SKM-1 treated with dmso at 0.1 percent for 144 hours (cell line): Measurements from ENCODE around the gene CFAP46.
"Not testable (repeated sequence)": the region's sequence is repeated elsewhere in the genome, so short reads cannot be mapped to it uniquely, and the experiment has no call there.

Experiments
- DNase-seq: peaks from one replicate; lab custom pipeline; 2025; ENCODE audit not compliant: unreplicated experiment; lab: John Stamatoyannopoulos, UW

CFAP46 gene

DNA sequence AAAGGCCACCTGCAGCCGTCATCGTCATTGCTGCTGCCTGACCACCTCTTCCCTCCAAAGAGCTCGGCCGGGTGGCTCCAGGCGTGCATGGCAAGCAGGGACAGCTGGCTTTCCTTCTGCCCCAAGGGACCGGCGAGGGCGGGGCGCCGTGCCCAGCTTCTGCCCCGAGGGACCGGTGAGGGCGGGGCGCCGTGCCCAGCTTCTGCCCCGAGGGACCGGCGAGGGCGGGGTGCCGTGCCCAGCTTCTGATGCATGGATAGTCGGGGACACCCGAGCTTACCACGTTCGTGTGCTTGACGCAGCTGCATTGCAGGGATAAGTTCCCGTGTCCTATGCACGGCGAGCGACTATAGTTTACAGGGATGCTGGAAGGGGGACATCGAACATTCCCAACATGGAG is 27.0 kb downstream of the CFAP46 start:
- no peak for DNase-seq

DNA sequence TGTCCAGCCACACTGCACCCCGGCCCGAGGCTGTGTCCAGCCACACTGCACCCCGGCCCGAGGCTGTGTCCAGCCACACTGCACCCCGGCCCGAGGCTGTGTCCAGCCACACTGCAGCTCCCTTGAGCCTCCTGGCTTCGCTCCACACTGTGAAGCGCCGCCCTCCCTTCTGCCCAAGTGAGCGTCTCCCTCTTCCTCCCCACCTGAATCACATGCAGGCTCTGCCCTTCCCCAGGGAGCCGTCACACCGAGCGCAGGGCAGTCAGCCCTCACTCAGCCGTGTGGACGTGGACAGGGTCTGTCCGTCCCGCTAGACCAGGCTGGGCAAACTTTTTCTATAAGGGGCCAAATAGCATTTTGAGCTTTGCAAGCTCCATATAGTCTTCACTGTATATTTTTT is 27.6 kb downstream of the CFAP46 start:
- no peak for DNase-seq

DNA sequence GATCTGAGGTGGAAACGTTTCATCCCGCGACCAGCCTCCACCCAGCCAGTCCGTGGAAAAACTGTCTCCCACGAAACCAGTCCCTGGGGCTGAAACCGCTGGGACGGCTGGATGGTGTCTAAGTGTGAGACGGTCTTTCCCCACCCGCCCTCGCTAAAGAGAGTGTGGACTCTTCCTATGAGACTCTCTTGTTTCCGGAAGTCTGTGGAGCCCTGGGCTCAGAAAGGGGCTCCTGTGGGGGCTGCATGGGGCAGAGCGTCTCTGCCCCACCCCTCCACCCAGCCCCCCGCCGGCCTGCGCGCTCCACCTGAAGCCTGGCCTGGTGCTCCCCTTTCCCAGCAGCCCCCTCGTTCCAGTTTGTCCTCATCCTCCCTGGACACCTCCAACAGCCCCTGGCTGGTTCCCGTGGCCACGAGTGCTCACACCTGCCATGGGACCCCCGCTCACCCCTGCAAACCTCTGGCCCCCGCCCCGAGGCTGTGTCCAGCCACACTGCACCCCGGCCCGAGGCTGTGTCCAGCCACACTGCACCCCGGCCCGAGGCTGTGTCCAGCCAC is 28.7 kb downstream of the CFAP46 start:
- DNase-seq = no peak

DNA sequence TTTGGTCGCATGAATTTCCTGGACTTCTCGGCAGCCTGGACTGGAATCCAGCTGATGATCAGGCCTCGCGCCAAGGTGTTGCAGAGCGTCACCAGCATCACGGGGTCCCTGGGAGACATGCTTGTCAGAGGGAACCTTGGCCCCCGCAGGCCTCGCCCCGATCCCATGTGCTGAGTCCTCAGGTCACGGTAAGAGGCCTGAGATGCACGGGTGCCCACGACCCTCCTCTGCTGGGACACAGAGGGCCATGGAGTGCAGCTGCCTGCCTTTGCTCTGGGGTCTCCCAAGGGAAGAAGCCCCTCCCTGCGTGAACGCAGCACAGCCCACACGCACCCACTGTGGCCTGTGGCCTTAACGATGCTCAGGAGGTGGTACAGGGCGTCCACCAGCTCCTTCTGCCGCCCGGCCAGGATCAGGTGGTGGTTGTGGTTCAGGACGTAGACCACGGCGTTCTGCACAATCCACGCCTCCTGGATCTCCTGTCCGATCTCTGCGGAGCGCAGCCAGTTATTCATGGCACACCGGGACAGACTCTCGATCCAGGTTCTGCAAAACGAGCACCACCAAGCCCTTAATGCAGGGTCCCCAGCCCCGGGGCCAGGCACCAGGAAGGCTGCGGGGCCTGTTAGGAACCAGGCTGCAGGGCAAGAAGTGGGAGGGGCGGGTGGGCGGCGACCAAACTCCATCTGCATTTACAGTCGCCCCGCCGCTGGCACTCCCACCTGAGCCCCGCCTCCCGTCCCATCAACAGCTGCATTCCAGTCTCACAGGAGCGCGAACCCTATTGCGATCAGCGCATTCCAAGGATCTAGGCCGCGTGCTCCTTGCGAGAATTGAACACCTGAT is 29.4 kb downstream of the CFAP46 start:
- no peak for DNase-seq

DNA sequence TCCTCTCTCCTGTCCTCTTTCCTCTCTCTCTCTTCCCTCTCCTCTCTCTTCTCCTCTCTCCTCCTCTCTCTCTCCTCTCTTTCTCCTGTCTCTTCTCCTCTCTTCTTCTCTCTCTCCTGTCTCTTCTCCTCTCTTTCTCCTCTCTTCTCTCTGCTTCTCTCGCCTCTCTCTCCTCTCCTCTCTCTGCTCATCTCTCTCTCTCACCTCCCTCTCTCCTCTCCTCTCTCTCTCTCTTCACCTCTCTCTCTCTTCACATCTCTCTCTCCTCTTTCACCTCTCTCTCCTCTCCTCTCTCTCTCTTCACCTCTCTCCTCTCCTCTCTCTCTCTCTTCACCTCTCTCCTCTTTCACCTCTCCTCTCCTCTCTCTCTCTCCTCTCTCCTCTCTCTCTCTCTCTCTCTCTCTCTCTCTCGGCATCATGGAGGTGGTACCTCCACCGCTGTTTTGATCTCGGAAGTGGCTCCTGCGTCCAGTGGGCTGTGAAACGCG is 30.1 kb downstream of the CFAP46 start:
- DNase-seq = no peak

DNA sequence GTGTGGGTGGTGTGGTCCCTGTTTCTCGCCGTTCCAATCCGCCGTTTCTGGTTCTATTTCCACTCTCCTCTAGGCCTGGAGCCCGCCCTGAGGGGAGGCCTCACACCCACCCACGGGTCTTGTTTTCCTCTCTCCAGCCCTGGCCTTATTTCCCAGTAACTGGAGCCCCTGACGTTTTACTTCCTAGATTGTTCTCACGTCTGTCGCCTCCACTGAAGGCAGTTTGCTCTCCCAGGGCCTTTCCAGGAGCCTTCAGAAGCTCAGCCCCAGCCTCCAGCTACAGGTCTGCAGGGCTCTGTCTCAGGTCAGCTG is 30.6 kb downstream of the CFAP46 start:
- DNase-seq = no peak

DNA sequence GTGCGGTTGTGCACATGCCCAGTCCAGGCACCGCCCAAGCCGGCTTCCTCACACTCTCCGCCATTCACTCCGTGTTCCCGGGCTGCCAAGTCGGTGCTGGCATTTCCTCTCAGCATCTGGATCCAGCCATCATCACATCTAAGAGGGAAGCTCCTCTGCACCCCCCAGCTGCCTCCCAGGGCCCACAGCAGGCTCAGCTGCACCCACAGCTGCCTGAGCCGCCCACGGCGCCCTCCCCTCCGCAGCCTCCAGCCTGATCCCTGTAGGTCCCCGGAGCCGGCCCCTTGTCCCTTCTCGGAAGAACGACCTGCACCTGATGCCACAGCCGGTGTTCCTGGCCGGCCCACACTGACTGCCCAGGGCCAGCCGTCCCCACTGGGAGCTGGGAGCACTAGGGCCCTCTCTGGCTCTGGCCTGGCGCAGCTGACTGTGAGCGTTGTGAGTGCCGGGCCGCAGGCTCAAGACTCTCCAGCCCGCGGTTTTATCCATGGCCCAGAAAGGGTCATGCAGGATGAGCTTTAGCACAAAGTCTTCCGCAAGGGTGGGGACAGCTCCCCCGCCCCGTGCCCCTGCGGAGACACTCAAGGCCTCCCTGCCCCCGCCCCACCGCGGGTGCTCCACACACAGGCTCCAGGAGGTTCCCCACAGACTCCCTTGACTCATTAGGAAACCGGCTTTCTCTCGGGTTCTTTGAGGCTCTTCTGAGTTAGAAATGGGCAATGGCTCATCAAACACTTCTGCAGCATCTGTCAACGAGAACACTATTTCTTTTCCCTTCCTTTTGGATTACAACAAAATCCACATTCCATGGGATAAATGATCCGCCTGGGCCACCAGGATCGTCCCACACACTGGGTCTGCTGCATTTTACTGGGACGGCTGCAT is 31.2 kb downstream of the CFAP46 start:
- DNase-seq = no peak

DNA sequence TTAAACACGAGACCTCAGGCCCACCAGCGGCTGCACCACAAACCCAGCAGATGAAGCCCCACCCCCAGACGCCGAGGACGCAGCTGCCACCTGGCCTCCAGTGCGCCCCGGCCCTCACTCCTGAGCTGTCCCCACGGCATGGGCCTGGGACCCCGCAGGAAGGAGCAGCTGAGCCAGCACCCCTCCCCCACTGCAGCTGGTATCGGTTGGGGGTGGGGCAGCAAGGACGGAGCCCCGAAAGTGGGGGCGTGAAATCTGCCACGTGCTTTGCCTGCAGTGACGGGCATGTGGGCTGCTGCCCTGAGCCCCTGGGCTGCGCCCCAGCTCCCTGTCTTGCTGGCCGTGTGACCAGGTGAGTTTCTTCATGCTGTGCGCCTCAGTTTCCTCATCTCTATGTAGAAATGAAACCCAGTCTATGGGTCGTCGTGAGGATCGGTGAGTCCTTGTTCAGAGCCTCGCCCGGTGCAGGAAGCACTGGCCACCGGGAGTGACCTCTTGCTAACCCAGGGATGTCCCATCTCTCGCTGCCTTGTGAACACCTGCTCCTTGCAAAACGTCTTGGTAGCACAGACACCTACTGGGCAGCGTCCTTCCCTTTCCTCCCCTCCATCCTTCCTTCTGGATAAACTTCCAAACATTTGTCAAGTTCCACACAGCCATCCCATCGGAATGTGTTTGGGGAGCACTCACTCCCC is 32.0 kb downstream of the CFAP46 start:
- DNase-seq = no peak

DNA sequence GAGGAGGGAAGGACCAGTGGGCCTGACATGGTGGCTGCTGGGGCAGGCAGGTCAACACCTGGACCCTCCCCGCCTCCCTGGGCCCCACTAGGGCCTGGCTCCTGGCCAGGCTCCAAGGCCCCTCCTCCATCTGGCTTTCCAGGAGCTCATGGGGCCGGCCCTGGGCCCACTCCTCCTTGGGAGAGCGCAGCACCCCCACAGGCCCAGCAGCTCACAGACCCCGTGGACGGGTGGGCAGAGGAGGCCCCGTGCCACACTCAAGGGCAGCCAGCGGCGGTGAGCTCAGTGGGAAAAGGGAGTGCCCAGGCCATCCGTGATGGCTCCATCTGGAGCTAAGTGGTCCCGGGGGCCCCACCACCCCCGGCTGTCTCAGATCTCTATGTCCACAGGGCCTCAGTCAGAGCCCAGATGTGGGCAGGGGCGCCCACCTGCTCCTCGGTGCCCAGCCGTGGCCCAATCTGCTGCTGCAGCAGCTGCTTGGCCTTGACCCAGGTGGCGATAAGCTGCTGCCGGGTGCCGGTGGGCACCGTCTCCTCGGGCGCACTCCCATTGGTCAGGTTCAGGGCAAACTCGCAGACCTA is 32.8 kb downstream of the CFAP46 start:
- DNase-seq = no peak

DNA sequence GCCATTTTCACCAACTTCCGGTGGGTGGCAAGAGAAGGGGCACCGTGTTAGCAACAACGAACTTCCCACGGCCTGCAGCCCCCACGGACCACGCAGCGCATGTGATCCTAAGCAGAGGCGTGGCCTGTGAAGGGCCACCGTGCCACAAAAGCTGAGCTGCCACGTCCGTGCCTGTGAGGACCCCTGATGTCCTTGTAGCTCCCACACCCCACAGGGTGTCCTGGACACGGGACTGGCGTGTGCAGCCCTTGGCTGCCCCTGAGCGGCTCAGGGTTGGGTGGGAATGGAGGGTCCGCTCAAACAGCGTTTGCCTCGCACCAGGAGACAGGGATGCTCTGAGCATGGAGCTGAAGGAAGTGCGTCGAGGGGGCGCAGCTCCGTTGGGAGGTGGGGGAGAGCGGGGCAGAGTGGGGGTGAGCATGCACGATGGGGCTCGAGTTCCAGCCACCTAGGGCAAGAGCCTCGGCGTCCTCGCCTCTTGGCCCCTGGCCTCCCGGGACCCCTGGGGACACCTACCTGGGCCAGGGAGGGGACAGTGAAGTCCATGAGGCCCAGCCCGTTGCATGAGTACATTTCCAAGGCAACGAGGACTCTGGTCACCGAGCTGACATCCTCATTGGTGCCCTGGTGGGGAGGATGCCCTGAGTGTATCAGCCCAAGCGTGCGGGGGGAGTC is 33.6 kb downstream of the CFAP46 start:
- no peak for DNase-seq

DNA sequence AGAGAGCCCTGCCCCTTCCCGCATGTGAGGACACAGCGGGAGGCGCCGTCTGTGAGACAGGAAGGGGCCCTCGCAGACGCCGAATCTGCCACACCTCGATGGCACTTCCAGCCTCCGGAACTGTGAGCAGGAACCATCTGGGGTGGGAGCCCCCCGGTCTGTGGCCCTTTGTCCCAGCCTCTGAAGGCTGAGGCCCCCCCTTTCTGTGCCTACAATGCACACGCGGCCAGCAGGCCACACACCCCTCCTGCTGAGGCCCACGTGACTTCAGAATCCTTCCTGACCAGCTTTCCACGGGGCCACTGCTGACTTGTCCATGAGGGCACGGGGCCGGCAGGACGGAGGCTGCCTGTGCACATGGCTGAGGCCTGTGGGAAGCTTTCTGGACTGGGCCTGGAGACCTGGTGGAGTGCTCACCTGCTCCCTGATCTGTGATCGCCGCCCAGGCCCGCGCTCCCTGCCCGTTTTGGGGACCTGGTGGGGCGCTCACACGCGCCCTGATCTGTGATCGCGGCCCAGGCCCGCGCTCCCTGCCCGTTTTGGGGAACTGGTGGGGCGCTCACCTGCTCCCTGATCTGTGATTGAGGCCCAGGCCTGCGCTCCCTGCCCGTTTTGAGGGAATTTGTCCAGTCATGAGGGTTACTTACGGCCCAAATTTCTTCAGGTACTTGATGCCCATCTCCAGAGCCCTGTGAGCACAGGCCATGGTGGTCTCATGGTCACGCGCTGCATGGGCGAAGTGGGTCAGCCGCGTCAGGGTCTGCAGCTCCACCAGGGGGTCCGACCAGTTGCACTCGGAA is 34.3 kb downstream of the CFAP46 start:
- DNase-seq = no peak

DNA sequence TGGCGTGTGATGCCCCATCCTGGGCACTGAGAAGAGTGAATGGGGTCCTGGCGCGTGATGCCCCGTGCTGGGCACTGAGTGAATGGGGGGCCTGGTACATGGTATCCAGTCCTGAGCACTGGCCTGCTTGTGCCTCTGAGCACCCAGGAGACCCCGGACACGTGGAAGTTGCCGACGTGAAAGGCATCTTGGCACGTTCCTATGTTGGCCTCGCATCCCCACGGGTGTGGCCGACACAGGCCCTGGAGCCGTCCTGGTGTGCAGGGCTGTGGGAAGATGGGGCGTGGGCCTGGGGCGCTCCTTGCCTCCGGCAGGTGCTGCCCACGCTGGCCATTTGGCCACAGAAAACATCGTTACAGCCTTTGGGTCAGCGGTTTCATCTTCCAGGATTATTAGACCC is 35.5 kb downstream of the CFAP46 start:
- DNase-seq = no peak

DNA sequence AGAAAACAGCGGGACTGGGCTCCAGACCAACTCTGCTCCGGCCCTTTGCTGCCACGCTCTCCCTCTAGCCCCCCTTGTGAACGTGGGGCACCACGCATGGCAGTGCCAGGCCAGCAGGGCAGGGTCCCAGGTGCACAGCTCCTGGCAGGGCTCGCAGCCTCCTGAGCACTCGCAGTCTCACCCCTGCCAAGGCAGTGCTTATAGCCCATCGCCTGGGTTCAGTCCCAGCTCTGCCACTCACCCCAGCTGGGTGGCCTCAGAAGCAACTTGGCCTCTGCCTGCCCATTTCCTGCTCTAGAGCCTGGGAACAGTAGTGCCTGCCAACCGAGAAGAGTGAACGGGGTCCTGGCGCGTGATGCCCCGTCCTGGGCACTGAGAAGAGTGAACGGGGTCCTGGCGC is 36.3 kb downstream of the CFAP46 start:
- DNase-seq = no peak

DNA sequence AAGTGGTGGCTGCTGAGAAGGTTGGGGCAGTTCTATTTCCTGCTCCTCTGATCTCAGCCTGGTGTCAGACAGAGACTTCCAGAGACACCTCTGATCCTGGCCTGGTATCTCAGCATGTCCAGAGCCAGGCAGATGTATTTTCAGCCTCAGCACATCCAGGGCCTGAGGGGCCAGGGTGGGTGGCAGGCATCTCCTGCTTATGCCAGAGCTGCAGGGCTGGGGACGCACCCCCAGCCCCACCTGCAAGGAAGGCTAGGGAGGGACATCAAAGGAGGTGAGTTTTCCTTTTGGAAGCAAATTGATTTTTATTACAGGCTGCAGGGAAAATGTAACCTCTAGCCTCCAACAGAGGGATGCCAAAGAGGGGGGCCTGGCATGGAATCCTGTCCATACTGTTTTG is 36.7 kb downstream of the CFAP46 start:
- DNase-seq = no peak

DNA sequence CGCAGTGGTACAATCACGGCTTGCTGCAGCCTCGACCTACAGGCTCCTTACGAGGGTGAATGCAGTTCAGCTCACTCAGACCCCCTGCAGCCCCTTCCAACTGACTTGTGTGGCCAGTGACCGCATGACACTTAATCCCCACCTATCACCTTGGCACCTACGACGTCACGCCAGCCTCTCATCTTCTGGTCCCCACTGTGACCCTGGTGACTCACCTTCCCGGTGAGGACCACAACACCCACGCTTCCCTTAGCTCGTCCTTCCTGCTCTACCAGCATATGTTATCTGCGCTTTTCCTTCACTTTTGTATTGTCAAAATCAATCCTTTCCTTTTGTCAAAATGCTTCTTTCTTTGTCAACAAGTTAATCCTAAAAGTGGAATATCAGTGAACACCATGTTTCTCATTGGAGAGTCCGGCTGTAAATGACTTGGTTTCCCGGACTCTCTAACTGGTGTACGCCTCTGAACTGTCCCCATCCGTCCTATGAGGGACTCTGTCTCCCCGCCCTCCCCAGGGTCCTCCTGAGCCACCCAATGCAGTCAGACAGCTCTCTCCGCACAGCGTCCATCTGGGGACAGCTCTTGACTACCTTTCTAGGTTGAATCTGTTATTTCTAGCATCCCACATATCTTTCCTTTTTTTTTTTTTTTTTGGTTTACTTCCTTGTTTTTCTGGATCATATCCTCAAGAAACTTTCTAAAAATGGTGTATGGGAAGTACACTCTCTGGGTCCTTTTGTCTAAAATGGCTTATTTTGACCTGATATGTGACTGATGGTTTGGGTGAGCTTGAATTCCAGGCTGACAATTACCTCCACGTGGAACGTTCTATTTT is 37.3 kb downstream of the CFAP46 start:
- DNase-seq = no peak

DNA sequence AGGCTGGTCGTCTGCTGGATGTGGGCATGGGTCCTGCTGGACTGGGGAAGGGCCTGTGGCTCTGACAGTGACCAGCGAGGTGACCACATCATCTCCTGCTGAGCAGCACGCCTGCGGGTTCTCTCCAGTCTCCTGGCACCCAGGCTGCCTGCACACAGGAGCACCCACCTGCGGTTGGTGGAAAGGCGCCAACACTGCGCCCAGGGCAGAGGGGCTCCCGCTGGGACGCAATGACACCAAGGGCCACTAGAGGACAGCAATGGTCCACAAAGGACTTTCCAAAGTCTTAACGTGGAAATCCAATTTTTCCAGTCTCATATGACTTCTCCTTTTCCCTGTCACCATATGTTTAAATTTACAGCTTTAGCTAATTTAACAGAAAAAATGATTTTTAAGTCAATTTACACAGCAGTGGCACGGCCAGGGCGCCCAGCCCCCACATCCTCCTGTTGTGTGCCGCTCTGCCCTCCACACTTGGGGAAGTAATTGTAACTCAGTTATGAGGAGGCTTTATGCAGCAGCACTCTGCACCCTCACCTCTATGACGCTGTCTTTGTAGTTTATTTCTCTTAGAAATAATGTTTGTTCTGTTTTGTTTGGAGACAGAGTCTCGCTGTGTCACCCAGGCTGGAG is 38.1 kb downstream of the CFAP46 start:
- DNase-seq = no peak

DNA sequence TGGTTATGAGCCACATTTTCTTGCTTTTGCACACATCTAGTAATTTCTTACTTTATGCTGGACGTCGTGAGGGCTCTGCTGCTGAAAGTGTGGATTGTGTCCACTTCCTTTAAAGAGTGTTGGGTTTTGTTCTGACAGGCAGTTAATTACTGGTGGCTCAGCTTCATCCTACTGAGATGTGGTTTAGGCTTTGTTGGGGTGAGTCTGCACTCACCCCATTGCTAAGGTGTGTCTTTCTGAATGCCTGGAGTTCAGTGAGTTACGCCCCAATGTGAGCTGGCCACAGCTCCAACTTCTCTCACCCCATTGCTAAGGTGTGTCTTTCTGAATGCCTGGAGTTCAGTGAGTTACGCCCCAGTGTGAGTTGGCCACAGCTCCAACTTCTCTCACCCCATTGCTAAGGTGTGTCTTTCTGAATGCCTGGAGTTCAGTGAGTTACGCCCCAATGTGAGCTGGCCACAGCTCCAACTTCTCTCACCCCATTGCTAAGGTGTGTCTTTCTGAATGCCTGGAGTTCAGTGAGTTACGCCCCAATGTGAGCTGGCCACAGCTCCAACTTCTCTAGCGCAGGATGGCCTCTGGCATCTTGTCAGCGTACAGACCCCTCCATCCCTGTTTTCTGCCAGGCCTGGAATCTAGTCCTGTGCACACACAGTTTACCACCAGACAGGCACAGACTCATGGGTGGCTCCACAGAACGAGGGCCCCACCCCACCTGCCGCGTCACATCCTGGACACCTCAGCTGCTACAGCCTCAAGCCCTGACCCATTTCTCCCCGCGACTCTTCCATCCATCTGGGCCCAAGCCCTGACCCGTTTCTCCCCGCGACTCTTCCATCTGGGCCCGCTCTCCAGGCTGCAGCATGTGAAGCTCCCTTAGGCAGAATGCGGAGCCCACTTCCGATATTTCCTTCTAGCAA is 39.5 kb downstream of the CFAP46 start:
- not testable (repeated sequence) for DNase-seq
